K562 (cell line): ENCODE results near the gene OPN5.

Experiments
- RBBP5 ChIP-seq: fragments of 200-600 bp; sonication (generic); IDR thresholded peaks from 2 replicates; pipeline ENCODE4 v1.6.1; 2012; ENCODE audit warnings: borderline replicate concordance, mild to moderate bottlenecking, low read length, control low read depth, inconsistent platforms; ENCODE audit not compliant: insufficient read depth, poor library complexity, severe bottlenecking
- ZNF75A ChIP-seq: fragments of 450-650 bp; formaldehyde crosslinking; IDR thresholded peaks from 2 replicates; pipeline ENCODE4 v1.4.0; 2020; ENCODE audit warnings: mild to moderate bottlenecking
- TF ChIP-seq, protein P1 (sequence below), 3 experiments: IDR thresholded peaks in 2 of 3; conservative IDR thresholded peaks in 1 of 3; 2 replicates each; pipeline ENCODE4 v1.5.1; 2011 to 2012; ENCODE audit warnings: low read length in 3 of 3, mild to moderate bottlenecking in 3 of 3, control low read depth in 2 of 3, improper control_type of control experiment in 1 of 3, inconsistent platforms in 1 of 3, low read depth in 1 of 3, mixed read lengths in 1 of 3, moderate library complexity in 1 of 3; ENCODE audit not compliant: insufficient read depth in 2 of 3

DNA sequence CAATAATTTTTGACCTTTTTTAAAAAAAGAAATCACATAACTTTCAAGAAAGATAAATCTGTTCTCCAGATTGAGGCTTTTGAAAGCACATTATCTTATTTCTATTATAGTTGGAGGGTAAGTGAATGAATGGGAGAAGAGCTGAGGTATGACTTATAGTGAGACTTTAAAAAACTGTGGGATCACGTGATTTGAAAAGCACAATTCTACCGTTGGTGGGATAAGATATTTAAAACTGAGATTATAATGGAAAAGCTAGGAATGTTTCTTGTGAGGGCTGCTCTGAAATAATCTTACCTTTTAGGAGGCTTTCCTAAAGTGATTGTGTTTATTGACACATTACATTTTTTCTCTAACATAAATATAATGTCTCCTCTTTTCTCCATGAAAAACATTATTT is 9.5 kb upstream of the OPN5 start:
- TF ChIP-seq RBBP5 (no peak), ZNF75A (no peak)
- TF ChIP-seq, protein P1, sequence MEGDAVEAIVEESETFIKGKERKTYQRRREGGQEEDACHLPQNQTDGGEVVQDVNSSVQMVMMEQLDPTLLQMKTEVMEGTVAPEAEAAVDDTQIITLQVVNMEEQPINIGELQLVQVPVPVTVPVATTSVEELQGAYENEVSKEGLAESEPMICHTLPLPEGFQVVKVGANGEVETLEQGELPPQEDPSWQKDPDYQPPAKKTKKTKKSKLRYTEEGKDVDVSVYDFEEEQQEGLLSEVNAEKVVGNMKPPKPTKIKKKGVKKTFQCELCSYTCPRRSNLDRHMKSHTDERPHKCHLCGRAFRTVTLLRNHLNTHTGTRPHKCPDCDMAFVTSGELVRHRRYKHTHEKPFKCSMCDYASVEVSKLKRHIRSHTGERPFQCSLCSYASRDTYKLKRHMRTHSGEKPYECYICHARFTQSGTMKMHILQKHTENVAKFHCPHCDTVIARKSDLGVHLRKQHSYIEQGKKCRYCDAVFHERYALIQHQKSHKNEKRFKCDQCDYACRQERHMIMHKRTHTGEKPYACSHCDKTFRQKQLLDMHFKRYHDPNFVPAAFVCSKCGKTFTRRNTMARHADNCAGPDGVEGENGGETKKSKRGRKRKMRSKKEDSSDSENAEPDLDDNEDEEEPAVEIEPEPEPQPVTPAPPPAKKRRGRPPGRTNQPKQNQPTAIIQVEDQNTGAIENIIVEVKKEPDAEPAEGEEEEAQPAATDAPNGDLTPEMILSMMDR (IDR thresholded peaks at IDR 0.05 in 2 of 3, conservative IDR thresholded peaks at IDR 0.05 in 1 of 3; ENCODE audit: insufficient read depth in 2 of 3, low read depth in 1 of 3, low read length in 3 of 3) = no peak
